Measurements from ENCODE around the gene PTPN1. TPM values are rescaled to one million over a fixed set of nuclear protein-coding genes. Genes with fewer than 3 reads are reported as not detected.

PTPN1 gene
- total and polyA plus RNA-seq, 2 of the 4 experiments (the other 2 are of a cell fraction) = 31.7 to 37.4 TPM

- H2AK5ac ChIP-seq (ENCODE audit: low read depth, low read length) = peak overlapping the region; percentile 99
- H3K4ac ChIP-seq (ENCODE audit: low read depth, low read length) = peak overlapping the region; percentile 74
- H3K9me1 ChIP-seq (ENCODE audit: insufficient read depth, low read length) = peaks cover 32% of the 10 kb centered on the region
- H4K20me1 ChIP-seq (ENCODE audit: insufficient read depth, low read length) = peaks cover 20% of the 10 kb centered on the region
- H3K9me3 ChIP-seq (ENCODE audit: control insufficient read depth, insufficient read depth, low read length) = no peaks in the 10 kb centered on the region
- TF ChIP-seq CHD1 (IDR thresholded peaks at IDR 0.05; ENCODE audit: low read depth, low read length) (no peak), ELK1 (IDR thresholded peaks at IDR 0.05; ENCODE audit: borderline replicate concordance, low read depth, low read length) (no peak), BHLHE40 (IDR thresholded peaks at IDR 0.05; ENCODE audit: low read depth, low read length) (no peak), RCOR1 (IDR thresholded peaks at IDR 0.05; ENCODE audit: insufficient replicate concordance, low read length) (peak; percentile 66), NFE2L2 (IDR thresholded peaks at IDR 0.05; ENCODE audit: low read depth, low read length) (peak; percentile 78; the same call in 1 of the 2 replicates), USF2 (IDR thresholded peaks at IDR 0.05; ENCODE audit: low read depth, low read length) (no peak), CEBPB (IDR thresholded peaks at IDR 0.05; ENCODE audit: low read depth, low read length) (peak; percentile 93)
- H3K27ac ChIP-seq (ENCODE audit: insufficient read depth, low read length) = peak overlapping the region; percentile 98
- peak overlapping the region; percentile 96 for H4K91ac ChIP-seq (ENCODE audit: insufficient read depth, low read depth, low read length)
- H4K8ac ChIP-seq (ENCODE audit: low read depth in 2 of 2, low read length in 2 of 2) = peak overlapping the region; percentile 49 to 92
- no peaks in the 10 kb centered on the region for H3K27me3 ChIP-seq (ENCODE audit: control insufficient read depth, insufficient read depth, low read length)
- peak overlapping the region; percentile 96; the same call in 2 of the 3 replicates for H2BK15ac ChIP-seq (ENCODE audit: low read depth, low read length)
- H2AK9ac ChIP-seq (replicated peaks; ENCODE audit: low read depth, low read length, poor library complexity) = peak overlapping the region; percentile 81
- H3K79me1 ChIP-seq (ENCODE audit: low read depth in 1 of 2, low read length in 2 of 2) = peaks cover 30 to 76% of the 10 kb centered on the region in 2 experiments
- in situ Hi-C loops (cut with MboI; ENCODE audit: low sequenced_read_pairs) = no loop called here
- ATAC-seq (ENCODE audit: low read depth) (peak; percentile 69), DNase-seq (peak; percentile 87)
- H3K36me3 ChIP-seq (ENCODE audit: control insufficient read depth, insufficient read depth, low read length) = peaks cover 3% of the 10 kb centered on the region
- dilution Hi-C loops (cut with HindIII; ENCODE audit: low sequenced_read_pairs, unreplicated experiment) = no loop called here
- peak overlapping the region; percentile 96 for H2BK20ac ChIP-seq (ENCODE audit: low read depth, low read length)
- peak overlapping the region; percentile 58; the same call in 1 of the 2 replicates for H3K9ac ChIP-seq (ENCODE audit: low read depth, low read length)
- peak overlapping the region; percentile 15; the same call in 1 of the 2 replicates for H3K56ac ChIP-seq (ENCODE audit: extremely low read depth, insufficient read depth, low read length)
- ChIA-PET POLR2A (ENCODE audit: unreplicated experiment) (no interaction called here), CTCF (interaction anchor here (0.6 to 1.2 kb wide), 3 partner anchors 9 to 21 kb away, joined by 3 to 4 read pairs (median 4); no protein-coding TSS in a partner anchor)
- peaks cover 46% of the 10 kb centered on the region for H3K4me1 ChIP-seq (ENCODE audit: control insufficient read depth, insufficient read depth, low read length)
- BruUV-seq (replicated peaks) = no TSS peak
- peak overlapping the region; percentile 88 for H2BK5ac ChIP-seq (ENCODE audit: low read depth, low read length, poor library complexity, severe bottlenecking)
- H3K4me2 ChIP-seq (ENCODE audit: low read depth, low read length) = peak overlapping the region; percentile 11
- no peak overlapping the region for H2AFZ ChIP-seq (replicated peaks; ENCODE audit: low read length, poor library complexity)
- intact Hi-C loops (cut with micrococcal nuclease) = loop anchor here (1.0 kb wide), 1 partner anchor 27 kb away; no protein-coding TSS in a partner anchor
- H3K14ac ChIP-seq (replicated peaks; ENCODE audit: low read depth, low read length) = peak overlapping the region; percentile 99
- peak overlapping the region; percentile 36 for H3K23ac ChIP-seq (ENCODE audit: low read depth, low read length)
- H3K18ac ChIP-seq (ENCODE audit: low read depth, low read length) = peak overlapping the region; percentile 93
- peak overlapping the region; percentile 98 for H2BK120ac ChIP-seq (ENCODE audit: low read depth, low read length)
- H4K5ac ChIP-seq (ENCODE audit: low read depth, low read length) = peak overlapping the region; percentile 89
- no CpG with 5 or more reads among the region's 1 CpG for WGBS, 2 experiments (ENCODE audit: extremely low coverage in 2 of 2, insufficient read length in 1 of 2)
- no peak overlapping the region for H3K4me3 ChIP-seq (ENCODE audit: insufficient read depth, low read depth, low read length)
Observed at GRCh38 chr20:50534567-50534966, 24.4 kb downstream of the PTPN1 start.
